GM19193 (cell line): ENCODE results near the gene KRTAP13-2.

Experiments used
- POLR2A ChIP-seq: IDR thresholded peaks from 4 replicates; pipeline ENCODE4 v1.6.1; 2011; ENCODE audit not compliant: insufficient read depth, insufficient read length; ENCODE audit errors: extremely low read depth

KRTAP13-2 gene

DNA sequence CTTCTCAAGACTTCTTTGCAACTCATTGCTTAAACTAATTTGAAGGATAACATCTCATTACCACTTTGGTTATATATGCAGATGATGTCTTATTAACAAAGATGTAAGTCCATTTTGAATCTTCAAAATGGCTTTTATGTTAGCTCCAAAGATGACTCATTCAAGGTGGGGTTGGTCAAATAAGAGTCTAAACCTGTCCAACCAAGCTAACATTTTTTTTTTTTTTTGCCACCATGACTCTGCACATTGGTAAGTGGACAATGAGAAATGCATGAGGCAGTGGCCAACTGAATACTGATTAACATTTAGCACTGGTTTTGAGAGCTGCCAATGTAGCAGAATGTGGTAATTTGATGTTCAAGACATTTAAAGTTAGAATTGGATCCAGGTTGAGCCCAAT, 34.3 kb downstream of the KRTAP13-2 start:
- no peak for TF ChIP-seq POLR2A

DNA sequence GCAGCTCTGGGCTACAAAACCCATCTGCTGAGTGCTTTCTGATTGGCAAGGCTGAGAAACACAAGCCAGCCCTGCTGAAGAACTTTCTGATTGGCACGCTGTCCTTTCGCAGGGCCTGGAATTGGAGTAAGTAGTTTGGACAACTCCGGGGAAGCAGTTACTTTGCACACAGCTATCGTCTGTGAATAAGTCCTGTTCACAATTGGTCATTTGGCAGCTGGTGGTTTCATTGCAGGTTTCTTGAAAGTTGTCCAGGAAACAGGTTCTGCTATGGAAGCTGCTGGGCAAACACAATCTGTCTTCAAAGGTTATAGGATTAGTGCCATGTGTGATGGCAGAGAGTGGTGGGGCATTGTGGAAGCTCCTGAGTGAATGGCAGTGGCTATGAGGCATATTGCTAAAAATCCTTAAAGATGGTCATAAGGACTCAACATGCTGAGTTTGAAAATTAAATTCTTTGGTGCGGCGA, 34.8 kb downstream of the KRTAP13-2 start, which contains the start of gene KRTAP27-1:
TSS of gene KRTAP27-1 (minus strand) at position 419 of the 469 bp plus-strand sequence. CDS start at position 393, 26 bp downstream.
- no peak for TF ChIP-seq POLR2A

DNA sequence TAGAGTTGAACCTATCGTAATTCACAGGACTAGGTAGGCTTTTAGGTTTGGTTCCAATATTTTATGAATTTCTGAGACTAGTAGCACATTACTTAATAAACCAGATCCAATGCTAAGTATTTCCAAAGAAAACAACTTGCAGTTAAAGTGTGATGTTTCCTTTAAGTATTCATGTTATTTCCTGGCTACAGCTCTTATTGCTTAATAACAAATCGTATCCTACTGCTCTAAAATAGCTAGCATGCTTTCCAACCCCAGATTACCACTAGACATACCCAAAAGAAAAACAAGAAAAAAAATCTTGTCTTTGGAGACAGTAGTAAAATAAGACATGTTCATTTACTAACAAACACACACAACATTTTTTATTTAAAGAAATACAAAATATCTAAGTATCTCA, 35.5 kb downstream of the KRTAP13-2 start:
- no peak for TF ChIP-seq POLR2A

DNA sequence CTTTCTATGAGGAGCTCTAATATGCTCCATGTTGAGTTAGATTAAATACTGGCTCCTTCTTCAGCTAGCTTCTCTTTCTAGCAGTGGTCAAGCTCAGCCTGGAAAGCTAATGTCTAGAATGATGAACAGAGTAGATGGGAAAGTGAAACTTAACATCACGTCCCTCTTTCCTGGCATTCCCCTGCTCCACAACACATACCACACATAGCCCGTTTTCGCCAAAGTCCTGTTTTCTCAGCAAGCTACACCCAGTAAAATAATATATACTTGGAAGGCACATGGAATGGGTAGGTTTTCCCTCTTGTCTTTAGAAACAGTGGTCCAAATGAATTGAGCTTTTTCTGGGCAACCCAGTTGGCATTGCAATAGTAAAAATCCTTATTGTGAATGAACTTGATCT, 38.3 kb downstream of the KRTAP13-2 start:
- TF ChIP-seq POLR2A = no peak

DNA sequence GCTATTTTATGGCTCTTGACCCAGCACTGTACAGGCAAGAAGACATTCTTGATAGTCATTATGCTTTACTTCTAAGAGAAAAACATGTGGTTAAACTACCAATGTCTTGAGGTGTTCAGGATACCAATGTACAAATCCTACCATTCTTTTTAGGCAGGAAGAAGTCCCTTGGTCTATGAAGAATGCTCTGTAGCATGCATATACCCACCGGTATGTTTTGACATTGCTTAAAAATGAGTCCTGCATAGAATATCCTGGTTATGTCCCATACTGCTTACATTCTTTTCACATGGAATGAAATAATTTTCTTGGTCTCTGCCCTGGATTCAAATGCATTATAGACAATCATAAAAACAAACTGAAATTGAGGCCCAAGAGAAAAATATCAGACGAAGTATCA, 39.4 kb downstream of the KRTAP13-2 start:
- no peak for TF ChIP-seq POLR2A

DNA sequence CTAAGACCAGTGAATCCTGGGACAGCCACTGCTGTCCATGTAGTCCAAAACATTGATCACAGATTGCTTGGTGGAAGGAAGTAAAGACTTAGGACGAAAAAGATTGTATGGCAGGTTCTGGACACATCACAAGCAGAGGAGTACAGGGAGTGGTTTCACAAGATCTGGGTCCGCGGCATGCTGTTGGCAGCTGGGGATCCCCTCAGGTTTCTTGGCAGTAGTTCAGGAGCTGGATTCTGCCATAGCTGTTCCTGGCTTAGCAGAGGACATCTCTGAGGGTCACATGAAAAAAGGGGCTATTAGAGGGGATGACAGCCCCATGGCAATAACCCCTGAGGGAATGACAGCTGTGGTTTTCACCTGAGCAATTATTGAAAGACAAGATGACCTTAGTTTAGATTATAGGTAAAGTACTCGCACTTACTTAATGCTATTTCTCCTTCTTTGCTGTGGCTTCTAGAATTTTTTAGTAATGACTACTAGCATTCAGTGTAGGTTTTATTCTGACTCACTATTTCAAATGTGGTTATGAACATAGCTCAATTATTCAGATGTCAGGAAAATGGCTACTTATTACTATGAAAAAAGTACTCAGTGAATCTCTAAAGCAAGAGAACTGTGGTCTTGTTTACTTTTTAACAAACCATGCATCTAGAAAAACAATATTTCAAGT, 42.7 kb downstream of the KRTAP13-2 start:
- no peak for TF ChIP-seq POLR2A

DNA sequence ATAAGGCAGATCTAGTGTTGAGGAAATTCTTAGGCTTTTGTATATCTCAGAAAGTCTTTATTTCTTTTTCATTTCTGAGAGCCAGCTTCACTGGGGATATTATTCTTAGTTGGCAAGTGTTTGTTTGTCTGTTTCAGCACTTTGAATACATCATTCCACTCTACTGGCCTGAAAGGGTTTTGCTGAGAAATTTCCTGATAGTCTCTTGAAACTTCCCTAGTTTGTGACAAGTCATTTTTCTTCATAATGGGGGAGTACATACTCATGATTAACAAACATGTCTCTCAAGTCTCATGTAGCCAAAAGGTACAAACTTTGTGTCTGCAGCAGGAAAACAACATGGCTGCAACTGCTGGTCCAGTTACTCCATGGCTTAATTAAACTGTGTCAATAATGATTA, 45.7 kb downstream of the KRTAP13-2 start:
- TF ChIP-seq POLR2A = no peak
